PC-3 (cell line): Measurements from ENCODE around the gene BTBD19.

Experiments
- EZH2phosphoT487 ChIP-seq: fragments of 300-600 bp; sonication (generic); IDR thresholded peaks from 2 replicates; pipeline ENCODE4 v1.6.1; 2018; ENCODE audit warnings: mild to moderate bottlenecking, antibody characterized with exemption, low read length, borderline replicate concordance
- TF ChIP-seq, protein P1 (sequence below): fragments of 300-600 bp; sonication (generic); conservative IDR thresholded peaks from 2 replicates; pipeline ENCODE4 v1.5.1; 2017; ENCODE audit warnings: antibody characterized with exemption, low read depth, mild to moderate bottlenecking, low read length

DNA sequence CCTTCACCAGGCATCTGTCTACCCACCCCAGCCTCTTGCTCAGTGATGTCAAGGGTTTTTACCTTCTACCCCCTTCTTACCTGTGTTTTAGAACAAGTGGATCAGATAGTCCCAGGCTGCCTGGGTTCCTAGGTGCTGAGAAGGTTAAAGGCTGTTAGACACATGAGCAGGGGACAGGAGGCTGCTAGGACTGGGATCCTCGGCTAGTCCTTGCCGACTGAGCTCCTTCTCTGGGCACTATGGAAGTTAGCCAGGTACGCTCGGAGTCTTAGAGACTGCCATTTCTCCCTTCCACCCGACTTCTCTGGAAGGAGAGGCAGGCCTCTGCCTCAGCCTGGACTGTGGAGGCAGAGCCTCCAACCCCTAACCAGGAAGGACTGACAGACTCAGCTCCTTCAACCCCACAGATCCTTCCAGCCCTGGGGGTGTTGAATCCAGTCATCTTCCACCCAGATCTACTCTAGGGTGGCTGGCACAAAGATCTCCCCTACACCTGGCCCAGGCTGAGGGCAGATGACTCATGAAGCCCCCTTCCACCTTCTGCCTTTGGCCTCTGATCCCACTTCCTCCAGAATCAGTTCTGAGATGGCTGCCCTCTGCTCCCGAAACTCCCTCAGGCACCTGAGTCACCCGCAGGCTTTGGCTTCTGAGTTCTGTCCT, 1.5 kb upstream of the BTBD19 start, which contains the start of gene DYNLT4:
- TF ChIP-seq, protein P1, sequence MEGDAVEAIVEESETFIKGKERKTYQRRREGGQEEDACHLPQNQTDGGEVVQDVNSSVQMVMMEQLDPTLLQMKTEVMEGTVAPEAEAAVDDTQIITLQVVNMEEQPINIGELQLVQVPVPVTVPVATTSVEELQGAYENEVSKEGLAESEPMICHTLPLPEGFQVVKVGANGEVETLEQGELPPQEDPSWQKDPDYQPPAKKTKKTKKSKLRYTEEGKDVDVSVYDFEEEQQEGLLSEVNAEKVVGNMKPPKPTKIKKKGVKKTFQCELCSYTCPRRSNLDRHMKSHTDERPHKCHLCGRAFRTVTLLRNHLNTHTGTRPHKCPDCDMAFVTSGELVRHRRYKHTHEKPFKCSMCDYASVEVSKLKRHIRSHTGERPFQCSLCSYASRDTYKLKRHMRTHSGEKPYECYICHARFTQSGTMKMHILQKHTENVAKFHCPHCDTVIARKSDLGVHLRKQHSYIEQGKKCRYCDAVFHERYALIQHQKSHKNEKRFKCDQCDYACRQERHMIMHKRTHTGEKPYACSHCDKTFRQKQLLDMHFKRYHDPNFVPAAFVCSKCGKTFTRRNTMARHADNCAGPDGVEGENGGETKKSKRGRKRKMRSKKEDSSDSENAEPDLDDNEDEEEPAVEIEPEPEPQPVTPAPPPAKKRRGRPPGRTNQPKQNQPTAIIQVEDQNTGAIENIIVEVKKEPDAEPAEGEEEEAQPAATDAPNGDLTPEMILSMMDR, result no peak
- TF ChIP-seq EZH2phosphoT487, result no peak
